Activated effector memory CD4-positive, alpha-beta T cell treated with anti-CD3 and anti-CD28 coated beads, Interleukin-2, amount 50 U/mL, for 16 hours (primary cell): ENCODE results near the gene SEMA3B.
A peak's percentile ranks its signal among the peaks of the same experiment; 100 is the strongest.
"Not testable (repeated sequence)": the region's sequence is repeated elsewhere in the genome, so short reads cannot be mapped to it uniquely, and the experiment has no call there.

Experiments
- DNase-seq: peaks from one replicate; pipeline ENCODE4 v3.0.0-alpha.2; 2020

The SEMA3B gene

DNA sequence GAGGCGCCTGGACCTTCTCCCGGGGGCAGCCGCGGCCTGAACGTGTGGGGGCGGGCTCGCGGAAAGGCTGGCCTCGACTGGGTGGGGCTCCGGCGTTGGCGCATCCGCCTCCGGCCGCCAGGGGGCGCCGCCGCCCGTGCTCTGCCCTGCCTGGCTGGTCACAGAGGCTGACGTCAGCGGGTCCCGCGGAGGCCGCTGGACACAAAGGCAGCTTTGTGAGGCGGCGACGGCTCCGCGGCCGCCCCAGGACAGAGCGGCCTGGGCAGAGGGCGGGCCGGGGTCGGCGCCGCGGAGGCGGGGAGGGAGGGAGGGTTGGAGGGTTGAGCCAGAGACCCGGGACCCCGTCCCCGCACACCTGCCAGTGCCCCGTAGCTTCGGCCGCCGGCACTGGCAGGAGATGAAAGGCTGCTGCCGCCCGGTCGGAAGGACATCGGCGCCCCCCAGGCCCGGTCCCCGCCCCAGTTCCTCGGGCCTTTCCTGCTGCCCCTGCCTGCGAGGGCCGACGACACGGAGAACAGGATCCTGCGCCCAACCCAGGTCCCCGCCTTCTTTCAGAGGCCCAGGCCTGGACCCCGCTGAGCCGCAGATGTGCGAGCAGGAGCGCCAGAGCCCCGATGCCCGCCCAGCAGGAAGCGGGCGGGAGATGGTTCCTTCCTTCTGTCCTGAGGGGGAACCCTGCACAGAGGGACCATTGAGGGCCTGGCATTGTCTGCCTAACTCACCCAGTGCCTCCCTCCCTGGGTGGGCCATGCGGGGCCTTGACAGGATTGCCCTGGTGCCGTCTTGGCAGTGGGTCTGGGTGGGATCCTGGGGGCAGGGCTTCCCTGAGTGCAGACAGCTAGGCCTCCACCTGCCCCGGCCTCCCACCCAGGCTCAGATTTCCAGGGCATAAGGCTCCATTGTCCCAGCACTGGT lies 8.7 kb upstream of the SEMA3B start:
- DNase-seq, result peak; percentile 95

- DNase-seq, result no peak
Measured at GRCh38 chr3:50260942-50261441, 8.0 kb upstream of the SEMA3B start.

GRCh38 chr3:50261505-50261904 lies 7.4 kb upstream of the SEMA3B start:
- DNase-seq, result no peak

- not testable (repeated sequence) for DNase-seq
Measured at GRCh38 chr3:50262200-50262599, 6.7 kb upstream of the SEMA3B start.

DNA sequence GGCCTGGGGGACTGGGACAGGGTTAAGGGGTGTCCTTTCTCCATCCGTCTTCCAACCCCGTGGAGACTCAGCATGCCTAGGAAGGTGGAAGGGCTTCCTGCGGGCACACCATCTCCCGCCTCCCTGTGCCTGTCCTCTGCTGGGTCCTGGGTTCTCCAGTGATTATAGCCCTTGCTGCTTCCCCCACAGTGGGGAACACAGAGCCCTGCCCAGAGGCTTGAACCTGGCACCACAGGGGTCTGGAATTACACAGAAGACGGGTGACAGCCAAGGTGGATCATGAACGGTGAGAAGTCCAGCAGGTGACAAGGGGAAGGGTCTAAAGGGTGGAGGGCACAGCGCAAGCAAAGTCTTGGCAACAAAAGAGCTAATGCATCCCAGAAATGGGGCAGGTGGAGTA lies 6.2 kb upstream of the SEMA3B start:
- no peak for DNase-seq

GRCh38 chr3:50263478-50264382 lies 5.2 kb upstream of the SEMA3B start:
- no peak for DNase-seq

DNA sequence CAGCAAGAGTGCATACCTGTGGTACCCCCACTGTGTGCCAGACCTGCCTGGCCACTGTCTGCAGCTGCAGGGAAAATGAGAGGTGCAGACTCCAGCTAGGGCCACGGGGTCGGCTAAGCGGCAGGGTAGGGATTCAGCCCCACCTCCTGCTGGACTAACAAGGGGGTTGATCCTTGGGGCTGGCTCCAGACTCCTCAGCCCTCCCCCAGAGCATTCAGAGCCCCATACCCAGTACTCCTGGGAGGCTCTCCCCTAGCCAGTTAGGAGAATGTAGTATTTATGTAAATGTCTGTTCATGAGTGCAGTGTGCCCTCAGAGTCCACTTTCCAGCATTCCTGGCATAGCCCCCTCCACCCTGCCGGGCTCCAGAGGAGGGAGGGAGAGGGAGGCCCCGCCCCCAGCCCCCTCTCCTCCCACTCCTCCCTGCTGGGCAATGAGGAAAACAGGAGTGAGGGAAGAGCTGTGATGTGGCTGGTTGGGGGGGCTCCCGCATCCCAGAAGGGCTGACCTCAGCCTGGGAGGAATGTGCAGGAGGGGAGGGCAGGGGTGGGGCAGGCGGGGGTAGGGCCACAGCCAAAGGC lies 4.5 kb upstream of the SEMA3B start:
- DNase-seq, result no peak

DNA sequence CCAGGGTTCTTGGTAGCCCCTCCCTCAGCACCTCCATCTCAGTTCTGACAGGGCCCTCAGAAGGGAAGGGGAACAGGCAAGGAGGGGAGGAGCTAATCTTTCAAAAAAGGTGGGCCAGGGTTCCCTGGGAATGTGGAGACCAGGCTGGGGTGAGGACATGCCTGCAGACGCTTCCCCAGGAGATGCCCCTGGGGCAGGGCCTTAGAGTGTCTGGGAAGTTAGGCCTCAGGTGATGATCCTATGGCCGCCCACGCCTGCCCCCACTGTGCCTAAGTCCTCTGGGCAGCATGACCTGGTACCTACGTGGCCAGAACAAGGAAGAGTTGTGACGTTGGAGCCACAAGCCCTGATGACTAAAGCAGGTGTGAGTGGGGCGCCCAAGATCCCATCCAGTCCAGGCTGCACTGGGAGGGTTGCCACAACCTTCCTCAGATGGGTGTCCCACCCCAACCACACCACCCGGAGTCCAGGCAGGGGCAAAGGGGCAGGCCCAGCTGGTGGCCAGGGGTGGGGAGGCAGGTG lies 3.9 kb upstream of the SEMA3B start:
- no peak for DNase-seq

- no peak for DNase-seq
Measured at GRCh38 chr3:50265571-50265970, 3.4 kb upstream of the SEMA3B start.

GRCh38 chr3:50266017-50266416 lies 2.9 kb upstream of the SEMA3B start:
- DNase-seq, result no peak

DNA sequence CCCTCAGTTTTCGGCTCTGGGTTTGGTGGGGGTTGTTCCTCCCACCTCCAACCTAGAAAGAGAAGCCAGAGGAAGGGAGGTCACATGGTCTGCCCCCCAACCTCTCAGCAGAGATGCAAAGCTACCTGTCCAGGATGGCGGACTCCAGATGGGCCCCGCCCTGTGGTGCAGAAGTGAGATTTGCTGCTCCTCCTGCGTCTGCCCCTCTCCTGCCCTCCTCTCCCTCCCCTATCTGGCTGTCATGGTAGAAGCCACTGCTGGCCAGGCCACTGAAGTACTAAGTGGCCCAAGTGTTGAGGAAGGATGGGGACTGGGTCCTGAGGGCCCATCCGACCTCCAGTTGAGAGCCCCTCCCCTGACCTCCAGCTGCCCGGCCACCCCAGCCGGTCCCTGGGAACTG lies 2.1 kb upstream of the SEMA3B start:
- no peak for DNase-seq

- DNase-seq, result no peak
Measured at GRCh38 chr3:50267280-50267913, 1.6 kb upstream of the SEMA3B start.

DNA sequence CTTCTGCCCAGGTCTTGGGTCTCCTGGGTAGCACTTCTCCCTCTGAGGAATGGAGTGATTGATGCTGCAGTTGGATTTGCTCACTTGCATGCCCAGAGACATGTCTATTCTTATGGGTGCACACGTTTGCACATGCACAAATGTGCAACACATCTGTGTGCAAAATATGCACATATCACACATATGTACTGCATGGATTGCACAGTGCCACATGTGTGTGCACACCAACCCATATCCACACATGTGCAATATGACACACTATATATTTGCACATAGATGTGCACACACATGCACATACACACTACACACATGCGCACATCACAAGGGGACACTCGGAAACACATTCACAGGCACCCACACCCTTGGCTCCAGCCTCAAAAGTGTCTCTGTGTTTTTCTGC lies 671 bp upstream of the SEMA3B start:
- DNase-seq, result no peak

DNA sequence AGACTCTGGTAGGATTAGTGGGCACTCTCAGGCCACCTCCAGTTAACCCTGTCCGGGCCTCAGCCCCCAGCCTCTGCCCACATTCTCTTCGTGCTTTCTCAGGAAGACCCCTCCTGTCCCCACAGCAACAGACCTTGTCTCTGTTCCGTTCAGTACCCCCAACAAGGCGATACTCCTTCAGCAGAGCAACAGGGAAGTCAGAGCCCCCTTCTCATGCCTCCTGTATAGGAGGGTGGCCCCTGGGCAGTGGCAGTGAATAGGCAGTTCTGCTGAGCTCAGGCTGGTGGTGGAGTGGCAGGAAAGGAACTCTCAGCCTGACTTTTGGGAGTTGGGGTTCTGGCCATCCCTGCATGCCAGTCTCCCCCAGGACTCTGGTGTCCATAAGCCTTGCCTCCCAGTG lies 513 bp downstream of the SEMA3B start:
- no peak for DNase-seq

DNA sequence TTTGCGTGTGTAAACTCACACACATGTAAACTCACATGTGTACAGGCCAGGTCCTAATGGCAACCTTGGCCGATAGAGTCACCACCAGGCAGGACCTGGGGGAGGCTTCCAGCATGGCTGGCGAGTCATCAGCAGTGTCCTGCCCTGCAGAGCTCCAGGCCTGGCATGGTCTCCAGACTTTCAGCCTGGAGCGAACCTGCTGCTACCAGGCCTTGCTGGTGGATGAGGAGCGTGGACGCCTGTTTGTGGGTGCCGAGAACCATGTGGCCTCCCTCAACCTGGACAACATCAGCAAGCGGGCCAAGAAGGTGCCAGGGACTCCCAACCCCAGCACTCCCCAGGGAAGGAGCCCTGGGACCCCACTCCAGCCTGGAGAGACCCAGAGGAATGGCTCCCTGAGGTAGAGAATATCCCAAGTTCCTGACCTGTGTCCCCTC lies 1.0 kb downstream of the SEMA3B start:
- DNase-seq, result no peak

GRCh38 chr3:50270422-50271224 lies 1.7 kb downstream of the SEMA3B start:
- DNase-seq, result no peak

DNA sequence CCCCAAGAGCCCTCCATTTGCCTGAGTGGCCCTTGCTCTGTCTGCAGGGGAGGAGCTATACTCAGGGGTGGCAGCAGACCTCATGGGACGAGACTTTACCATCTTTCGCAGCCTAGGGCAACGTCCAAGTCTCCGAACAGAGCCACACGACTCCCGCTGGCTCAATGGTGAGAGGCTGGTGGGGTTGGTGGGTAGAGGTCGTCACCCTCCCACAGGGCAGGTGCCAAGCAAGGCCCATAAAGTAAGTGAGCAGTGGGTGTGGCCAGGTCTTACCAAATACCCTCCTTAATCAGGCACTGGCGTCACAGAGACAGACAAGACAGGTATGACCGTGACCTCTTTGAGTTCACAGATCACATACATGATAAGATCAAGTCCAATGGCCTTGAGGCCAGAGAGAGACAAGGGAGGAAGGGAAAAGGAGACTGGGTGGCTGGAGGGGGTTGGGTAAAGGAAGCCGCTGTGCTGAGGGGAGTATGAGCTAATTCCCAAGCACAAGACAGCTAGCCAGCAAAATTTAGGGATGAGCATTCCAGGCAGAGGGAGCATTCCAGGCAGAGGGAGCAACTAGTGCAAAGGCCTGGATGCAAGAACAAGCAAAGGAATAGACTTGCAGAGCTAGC lies 2.5 kb downstream of the SEMA3B start:
- DNase-seq, result no peak

DNA sequence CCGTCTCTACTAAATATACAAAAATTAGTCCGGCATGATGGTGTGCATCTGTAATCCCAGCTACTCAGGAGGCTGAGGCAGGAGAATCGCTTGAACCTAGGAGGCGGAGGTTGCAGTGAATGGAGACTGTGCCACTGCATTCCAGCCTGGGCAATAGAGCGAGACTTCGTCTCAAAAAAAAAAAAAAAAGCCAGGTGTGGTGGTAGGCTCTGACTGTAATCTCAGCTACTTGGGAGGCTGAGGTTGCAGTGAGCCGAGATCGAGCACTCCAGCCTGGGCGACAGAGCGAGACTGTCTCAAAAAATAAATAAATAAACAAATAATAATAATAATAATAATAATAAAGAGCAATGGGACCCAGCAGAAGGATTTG lies 3.6 kb downstream of the SEMA3B start:
- not testable (repeated sequence) for DNase-seq

GRCh38 chr3:50272911-50273688 lies 4.2 kb downstream of the SEMA3B start:
- DNase-seq, result peak; percentile 96

DNA sequence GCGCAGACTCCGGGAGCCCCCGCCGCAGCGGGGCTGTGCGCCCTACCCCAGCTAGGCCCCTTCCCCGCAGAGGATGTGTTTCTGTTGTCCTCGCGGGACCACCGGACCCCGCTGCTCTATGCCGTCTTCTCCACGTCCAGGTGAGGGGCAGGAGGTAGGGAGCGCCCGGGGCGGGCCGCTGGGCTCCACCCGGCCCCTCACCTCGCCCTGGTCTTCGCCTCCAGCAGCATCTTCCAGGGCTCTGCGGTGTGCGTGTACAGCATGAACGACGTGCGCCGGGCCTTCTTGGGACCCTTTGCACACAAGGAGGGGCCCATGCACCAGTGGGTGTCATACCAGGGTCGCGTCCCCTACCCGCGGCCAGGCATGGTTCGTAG lies 4.7 kb downstream of the SEMA3B start:
- DNase-seq, result no peak
